ENCODE data around the gene P2RY14. TPM values are rescaled to one million over a fixed set of nuclear protein-coding genes. Genes with fewer than 3 reads are reported as not detected.

Gene P2RY14
- total and polyA plus RNA-seq, 2 of the 13 experiments (the other 11 are each of a cell fraction or from before 2014, with no cell fraction given): not detected

DNA sequence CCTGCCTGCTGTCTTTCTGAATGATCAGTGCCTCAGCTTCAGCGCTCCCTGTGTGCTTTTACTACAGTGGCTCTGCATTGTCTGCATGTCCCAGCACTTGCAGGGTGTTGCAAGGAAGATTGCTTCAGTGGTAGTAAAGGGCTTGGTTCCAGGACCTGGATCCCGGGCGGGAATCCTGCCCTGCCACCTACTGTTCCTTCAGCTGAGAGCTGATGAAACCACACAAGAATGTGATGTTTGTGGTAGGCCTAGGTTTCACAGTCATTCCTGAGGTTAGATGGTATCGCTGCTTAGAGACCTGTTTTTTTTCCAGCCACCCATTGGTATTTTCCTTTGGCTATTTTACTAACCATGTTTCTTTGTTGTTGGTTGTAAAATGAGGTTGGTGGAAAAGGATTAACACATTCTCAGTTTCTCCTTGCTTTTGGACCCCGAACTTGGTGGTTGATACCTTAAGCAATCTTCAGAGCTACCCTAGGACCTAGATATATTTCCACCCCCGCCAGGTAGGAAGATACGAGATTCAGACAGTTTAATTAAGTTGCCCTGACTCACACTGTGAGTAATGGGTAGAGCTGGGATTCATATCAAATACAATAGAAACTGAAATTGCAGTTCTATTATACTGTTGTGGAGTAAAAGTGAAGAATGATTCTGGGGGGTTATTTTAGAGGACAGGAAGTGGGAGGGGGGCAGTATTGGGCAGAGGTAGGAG is 26.9 kb upstream of the P2RY14 start:
- Histone ChIP-seq H3K9ac (ENCODE audit: insufficient read depth, low read depth, low read length) (no peak overlapping the region), H3K27ac (ENCODE audit: extremely low read length, insufficient read depth, low read length) (no peak overlapping the region), H3K79me2 (ENCODE audit: insufficient read depth, low read length) (no peaks in the 10 kb centered on the region), H3K9me3 (ENCODE audit: low read length) (no peaks in the 10 kb centered on the region), H3K4me1 (ENCODE audit: insufficient read depth, low read length) (peaks cover 10% of the 10 kb centered on the region), H3K27me3 (ENCODE audit: control insufficient read depth in 1 of 2, insufficient read depth in 2 of 2, low read length in 2 of 2) (no peaks in the 10 kb centered on the region), H3K4me3 (replicated peaks in 1 of 3; ENCODE audit: insufficient read depth in 1 of 3, low read depth in 2 of 3, low read length in 3 of 3) (no peak overlapping the region), H3K4me2 (ENCODE audit: low read depth, low read length) (no peak overlapping the region), H3K36me3 (replicated peaks in 1 of 2; ENCODE audit: control insufficient read depth in 1 of 2, insufficient read depth in 2 of 2, low read length in 2 of 2) (no peaks in the 10 kb centered on the region), H2AFZ (ENCODE audit: low read length) (no peak overlapping the region), H4K20me1 (ENCODE audit: insufficient read depth, low read length) (no peaks in the 10 kb centered on the region)
- ChIA-PET POLR2A (no interaction called here), CTCF (ENCODE audit: low intra/inter-chr PET ratio, low total read pairs) (no interaction called here)
- peak; percentile 99 for ATAC-seq
- DNase-seq (ENCODE audit: low spot score): peak; percentile 87
- 8% methylated on average over 6 of the region's 7 CpGs for WGBS (ENCODE audit: low lambda C conversion rate)
- intact Hi-C loops (cut with micrococcal nuclease; ENCODE audit: unreplicated experiment): no loop called here
- in situ Hi-C loops (cut with HindIII; ENCODE audit: extremely low pct_ligation_motif_present, low pct_unique_long_range_greater_than_20kb): no loop called here
- peak; percentile 94 for FAIRE-seq
- no TSS peak for BruUV-seq (replicated peaks)
- TF ChIP-seq, protein P1, sequence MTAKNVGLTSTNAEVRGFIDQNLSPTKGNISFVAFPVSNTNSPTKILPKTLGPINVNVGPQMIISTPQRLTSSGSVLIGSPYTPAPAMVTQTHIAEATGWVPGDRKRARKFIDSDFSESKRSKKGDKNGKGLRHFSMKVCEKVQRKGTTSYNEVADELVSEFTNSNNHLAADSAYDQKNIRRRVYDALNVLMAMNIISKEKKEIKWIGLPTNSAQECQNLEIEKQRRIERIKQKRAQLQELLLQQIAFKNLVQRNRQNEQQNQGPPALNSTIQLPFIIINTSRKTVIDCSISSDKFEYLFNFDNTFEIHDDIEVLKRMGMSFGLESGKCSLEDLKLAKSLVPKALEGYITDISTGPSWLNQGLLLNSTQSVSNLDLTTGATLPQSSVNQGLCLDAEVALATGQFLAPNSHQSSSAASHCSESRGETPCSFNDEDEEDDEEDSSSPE (CRISPR knock-in tag; IDR thresholded peaks at IDR 0.05): 0 out of 2 replicates have a peak, but pooled peaks have one; percentile 39
- TF ChIP-seq PHF20 (CRISPR knock-in tag; IDR thresholded peaks at IDR 0.05): no peak
- TF ChIP-seq ZNF614 (CRISPR knock-in tag; IDR thresholded peaks at IDR 0.05; ENCODE audit: borderline replicate concordance): 0 out of 2 replicates have a peak, but pooled peaks have one; percentile 25
- TF ChIP-seq ZNF331 (CRISPR knock-in tag; IDR thresholded peaks at IDR 0.05): 0 out of 2 replicates have a peak, but pooled peaks have one; percentile 11
- TF ChIP-seq CEBPB (IDR thresholded peaks at IDR 0.05; ENCODE audit: borderline replicate concordance, low read depth, low read length): peak; percentile 87
- TF ChIP-seq FOXA1 (IDR thresholded peaks at IDR 0.05): no peak
- 0 out of 2 replicates have a peak, but pooled peaks have one; percentile 26 for TF ChIP-seq FOXA1 (CRISPR knock-in tag; IDR thresholded peaks at IDR 0.05)
- peak; percentile 23; the same call in 1 of the 2 replicates for TF ChIP-seq TBX2 (CRISPR knock-in tag; IDR thresholded peaks at IDR 0.05; ENCODE audit: borderline replicate concordance)
- no peak for TF ChIP-seq ZNF292 (CRISPR knock-in tag; IDR thresholded peaks at IDR 0.05; ENCODE audit: borderline replicate concordance, low read depth)
- TF ChIP-seq CBX5 (CRISPR knock-in tag; IDR thresholded peaks at IDR 0.05; ENCODE audit: borderline replicate concordance): peak; percentile 16; the same call in 1 of the 2 replicates
- TF ChIP-seq, protein P2, sequence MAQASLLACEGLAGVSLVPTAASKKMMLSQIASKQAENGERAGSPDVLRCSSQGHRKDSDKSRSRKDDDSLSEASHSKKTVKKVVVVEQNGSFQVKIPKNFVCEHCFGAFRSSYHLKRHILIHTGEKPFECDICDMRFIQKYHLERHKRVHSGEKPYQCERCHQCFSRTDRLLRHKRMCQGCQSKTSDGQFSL (CRISPR knock-in tag; IDR thresholded peaks at IDR 0.05): no peak
- TF ChIP-seq GATAD2A (CRISPR knock-in tag; IDR thresholded peaks at IDR 0.05): peak; percentile 40; the same call in 1 of the 2 replicates
- TF ChIP-seq TEAD3 (CRISPR knock-in tag; optimal IDR thresholded peaks at IDR 0.05; ENCODE audit: borderline replicate concordance): peak; percentile 79
- 0 out of 2 replicates have a peak, but pooled peaks have one; percentile 24 for TF ChIP-seq ZNF580 (CRISPR knock-in tag; IDR thresholded peaks at IDR 0.05; ENCODE audit: borderline replicate concordance, low read depth)
- TF ChIP-seq TARDBP (CRISPR knock-in tag; IDR thresholded peaks at IDR 0.05): no peak
- no peak for TF ChIP-seq ZNF616 (CRISPR knock-in tag; IDR thresholded peaks at IDR 0.05; ENCODE audit: low read depth)
- TF ChIP-seq, protein P3, sequence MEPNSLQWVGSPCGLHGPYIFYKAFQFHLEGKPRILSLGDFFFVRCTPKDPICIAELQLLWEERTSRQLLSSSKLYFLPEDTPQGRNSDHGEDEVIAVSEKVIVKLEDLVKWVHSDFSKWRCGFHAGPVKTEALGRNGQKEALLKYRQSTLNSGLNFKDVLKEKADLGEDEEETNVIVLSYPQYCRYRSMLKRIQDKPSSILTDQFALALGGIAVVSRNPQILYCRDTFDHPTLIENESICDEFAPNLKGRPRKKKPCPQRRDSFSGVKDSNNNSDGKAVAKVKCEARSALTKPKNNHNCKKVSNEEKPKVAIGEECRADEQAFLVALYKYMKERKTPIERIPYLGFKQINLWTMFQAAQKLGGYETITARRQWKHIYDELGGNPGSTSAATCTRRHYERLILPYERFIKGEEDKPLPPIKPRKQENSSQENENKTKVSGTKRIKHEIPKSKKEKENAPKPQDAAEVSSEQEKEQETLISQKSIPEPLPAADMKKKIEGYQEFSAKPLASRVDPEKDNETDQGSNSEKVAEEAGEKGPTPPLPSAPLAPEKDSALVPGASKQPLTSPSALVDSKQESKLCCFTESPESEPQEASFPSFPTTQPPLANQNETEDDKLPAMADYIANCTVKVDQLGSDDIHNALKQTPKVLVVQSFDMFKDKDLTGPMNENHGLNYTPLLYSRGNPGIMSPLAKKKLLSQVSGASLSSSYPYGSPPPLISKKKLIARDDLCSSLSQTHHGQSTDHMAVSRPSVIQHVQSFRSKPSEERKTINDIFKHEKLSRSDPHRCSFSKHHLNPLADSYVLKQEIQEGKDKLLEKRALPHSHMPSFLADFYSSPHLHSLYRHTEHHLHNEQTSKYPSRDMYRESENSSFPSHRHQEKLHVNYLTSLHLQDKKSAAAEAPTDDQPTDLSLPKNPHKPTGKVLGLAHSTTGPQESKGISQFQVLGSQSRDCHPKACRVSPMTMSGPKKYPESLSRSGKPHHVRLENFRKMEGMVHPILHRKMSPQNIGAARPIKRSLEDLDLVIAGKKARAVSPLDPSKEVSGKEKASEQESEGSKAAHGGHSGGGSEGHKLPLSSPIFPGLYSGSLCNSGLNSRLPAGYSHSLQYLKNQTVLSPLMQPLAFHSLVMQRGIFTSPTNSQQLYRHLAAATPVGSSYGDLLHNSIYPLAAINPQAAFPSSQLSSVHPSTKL (CRISPR knock-in tag; IDR thresholded peaks at IDR 0.05): 0 out of 2 replicates have a peak, but pooled peaks have one; percentile 44
- TF ChIP-seq ATF3 (CRISPR knock-in tag; IDR thresholded peaks at IDR 0.05): peak; percentile 90
- TF ChIP-seq ZNF644 (CRISPR knock-in tag; IDR thresholded peaks at IDR 0.05; ENCODE audit: low read depth): peak; percentile 28; the same call in 1 of the 2 replicates

All from HepG2 (cell line).